ENCODE measurements around the gene STAT3. TPM values are rescaled to one million over a fixed set of nuclear protein-coding genes. Genes with fewer than 3 reads are reported as not detected.
A peak's percentile ranks its signal among the peaks of the same experiment; 100 is the strongest.

Gene STAT3
- total and polyA plus RNA-seq, 2 donors (not counting 1 experiment from before 2014, with no cell fraction given) = 50.1 to 140 TPM

- Mint-ChIP-seq H3K27me3 (no peaks in the 10 kb centered on the region), H3K27ac (peak overlapping the region; percentile 4), H3K4me3 (no peak overlapping the region), H3K4me1 (peaks cover 13% of the 10 kb centered on the region), H3K9me3 (ENCODE audit: insufficient read depth) (no peaks in the 10 kb centered on the region)
- DNase-seq = no peak
- Histone ChIP-seq H2AFZ (ENCODE audit: insufficient read depth, low read depth, low read length, poor library complexity, severe bottlenecking) (no peak overlapping the region), H3K36me3 (replicated peaks in 1 of 2; ENCODE audit: control extremely low read depth in 1 of 2, control insufficient read depth in 1 of 2, extremely low read depth in 1 of 2, insufficient read depth in 2 of 2, low read length in 1 of 2) (peaks cover 0 to 48% of the 10 kb centered on the region in 2 experiments), H3K4me1 (ENCODE audit: control insufficient read depth in 2 of 2, insufficient read depth in 2 of 2, low read length in 2 of 2) (peaks cover 0 to 5% of the 10 kb centered on the region in 2 donors), H3K27ac (ENCODE audit: low read length in 2 of 2) (no peak overlapping the region), H3K4me3 (ENCODE audit: control extremely low read depth in 1 of 5, extremely low read depth in 1 of 5, insufficient read depth in 1 of 5, low read depth in 2 of 5, low read length in 4 of 5) (no peak overlapping the region), H3K9ac (ENCODE audit: low read length) (no peak overlapping the region), H3K9me3 (ENCODE audit: control extremely low read depth in 1 of 3, control insufficient read depth in 2 of 3, insufficient read depth in 1 of 3, low read length in 2 of 3) (no peaks in the 10 kb centered on the region), H4K20me1 (ENCODE audit: control insufficient read depth, insufficient read depth, low read length, poor library complexity, severe bottlenecking) (no peaks in the 10 kb centered on the region), H3K79me2 (ENCODE audit: control insufficient read depth, insufficient read depth, low read length) (no peaks in the 10 kb centered on the region), H3K27me3 (replicated peaks in 1 of 4; ENCODE audit: control extremely low read depth in 1 of 4, control insufficient read depth in 3 of 4, insufficient read depth in 4 of 4, low read length in 3 of 4) (no peaks in the 10 kb centered on the region), H3K4me2 (replicated peaks; ENCODE audit: low read depth, low read length, poor library complexity, severe bottlenecking) (no peak overlapping the region)
- 64% methylated on average over 2 of the region's 12 CpGs for WGBS (ENCODE audit: insufficient coverage)
- TF ChIP-seq CTCF (IDR thresholded peaks at IDR 0.05) (no peak), EZH2 (IDR thresholded peaks at IDR 0.05; ENCODE audit: borderline replicate concordance, insufficient read depth, low read depth, low read length, poor library complexity, severe bottlenecking) (no peak)
- ChIA-PET CTCF (no interaction called here), POLR2A (no interaction called here)
- intact Hi-C loops (cut with micrococcal nuclease) = no loop called here
- no peak for ATAC-seq (ENCODE audit: low read depth)
These were observed 93.5 kb downstream of the STAT3 start for GRCh38 chr17:42294469-42295398.

GRCh38 chr17:42291129-42291528 is 97.1 kb downstream of the STAT3 start:
- no peak overlapping the region for H3K9ac ChIP-seq (ENCODE audit: low read length)
- no peaks in the 10 kb centered on the region for H4K20me1 ChIP-seq (ENCODE audit: control insufficient read depth, insufficient read depth, low read length, poor library complexity, severe bottlenecking)
- H3K9me3 ChIP-seq (ENCODE audit: control extremely low read depth in 1 of 3, control insufficient read depth in 2 of 3, insufficient read depth in 1 of 3, low read length in 2 of 3) = no peaks in the 10 kb centered on the region
- no peaks in the 10 kb centered on the region for H3K27me3 ChIP-seq (replicated peaks in 1 of 4; ENCODE audit: control extremely low read depth in 1 of 4, control insufficient read depth in 3 of 4, insufficient read depth in 4 of 4, low read length in 3 of 4)
- CTCF ChIA-PET = interaction anchor here (0.7 to 1.6 kb wide), 2 partner anchors 69 to 110 kb away, joined by 4 to 6 read pairs; partner anchors contain the start of gene KCNH4
- no peak overlapping the region for H3K27ac Mint-ChIP-seq
- POLR2A ChIA-PET = interaction anchor here (0.6 to 0.7 kb wide), 2 partner anchors 23 to 37 kb away, joined by 3 read pairs; no protein-coding TSS in a partner anchor
- H3K4me1 Mint-ChIP-seq = peaks cover 38% of the 10 kb centered on the region
- H3K4me2 ChIP-seq (replicated peaks; ENCODE audit: low read depth, low read length, poor library complexity, severe bottlenecking) = no peak overlapping the region
- H3K27me3 Mint-ChIP-seq = no peaks in the 10 kb centered on the region
- ATAC-seq (ENCODE audit: low read depth) (no peak), DNase-seq (no peak)
- TF ChIP-seq EZH2 (IDR thresholded peaks at IDR 0.05; ENCODE audit: borderline replicate concordance, insufficient read depth, low read depth, low read length, poor library complexity, severe bottlenecking) (no peak), CTCF (IDR thresholded peaks at IDR 0.05) (no peak)
- H3K27ac ChIP-seq (ENCODE audit: low read length in 2 of 2) = no peak overlapping the region
- intact Hi-C loops (cut with micrococcal nuclease) = no loop called here
- H3K36me3 ChIP-seq (replicated peaks in 1 of 2; ENCODE audit: control extremely low read depth in 1 of 2, control insufficient read depth in 1 of 2, extremely low read depth in 1 of 2, insufficient read depth in 2 of 2, low read length in 1 of 2) = peaks cover 0 to 32% of the 10 kb centered on the region in 2 experiments
- peaks cover 11% of the 10 kb centered on the region for H3K79me2 ChIP-seq (ENCODE audit: control insufficient read depth, insufficient read depth, low read length)
- no peak overlapping the region for H3K4me3 ChIP-seq (ENCODE audit: control extremely low read depth in 1 of 5, extremely low read depth in 1 of 5, insufficient read depth in 1 of 5, low read depth in 2 of 5, low read length in 4 of 5)
- no peak overlapping the region for H3K4me3 Mint-ChIP-seq
- 98% methylated on average over 6 of the region's 11 CpGs for WGBS (ENCODE audit: insufficient coverage)
- H2AFZ ChIP-seq (ENCODE audit: insufficient read depth, low read depth, low read length, poor library complexity, severe bottlenecking) = no peak overlapping the region
- peaks cover 24 to 35% of the 10 kb centered on the region in 2 donors for H3K4me1 ChIP-seq (ENCODE audit: control insufficient read depth in 2 of 2, insufficient read depth in 2 of 2, low read length in 2 of 2)
- no peaks in the 10 kb centered on the region for H3K9me3 Mint-ChIP-seq (ENCODE audit: insufficient read depth)

Data from B cell (primary cell).